Kidney epithelial cell (primary cell): Measurements from ENCODE around the gene SPIN2A. TPM values are rescaled to one million over a fixed set of nuclear protein-coding genes. Genes with fewer than 3 reads are reported as not detected.
A peak's percentile ranks its signal among the peaks of the same experiment; 100 is the strongest.
"Not testable (repeated sequence)": the region's sequence is repeated elsewhere in the genome, so short reads cannot be mapped to it uniquely, and the experiment has no call there.

Experiments
- DNase-seq: peaks from one replicate; pipeline ENCODE4 v3.0.0-alpha.2; 2010; ENCODE audit warnings: low read depth
- H3K27me3 ChIP-seq: 2 replicates; pipeline ENCODE4 v1.6.0; 2011; ENCODE audit warnings: low read length; ENCODE audit not compliant: control insufficient read depth, insufficient read depth
- H3K36me3 ChIP-seq: 2 replicates; pipeline ENCODE4 v1.5.1; 2011; ENCODE audit warnings: low read length; ENCODE audit not compliant: control insufficient read depth, insufficient read depth
- H3K4me3 ChIP-seq: 2 replicates; pipeline ENCODE4 v1.5.1; 2011; ENCODE audit warnings: low read depth, mild to moderate bottlenecking, control low read depth, low read length
- CTCF ChIP-seq: IDR thresholded peaks from 2 replicates; pipeline ENCODE4 v1.5.1; 2011; ENCODE audit warnings: mild to moderate bottlenecking, moderate library complexity, low read length, control low read depth, inconsistent platforms; ENCODE audit not compliant: insufficient read depth, poor library complexity, severe bottlenecking
- total RNA-seq: library from RNA; depleted of rRNA; stranded (reverse); fragments of >200 nt; gene quantifications from 2 replicates; pipeline ENCODE4 v1.2.3, GENCODE V29; 2015

Gene SPIN2A
- total RNA-seq, 1 donor from 2014 or later: not detected

- no peak for TF ChIP-seq CTCF
- Histone ChIP-seq H3K36me3 (no peaks in the 10 kb centered on the region), H3K4me3 (no peak overlapping the region), H3K27me3 (no peaks in the 10 kb centered on the region)
- DNase-seq: no peak
These were observed 5.2 kb downstream of the SPIN2A start for GRCh38 chrX:57132046-57132445.

- Histone ChIP-seq H3K36me3 (no peaks in the 10 kb centered on the region), H3K27me3 (no peaks in the 10 kb centered on the region), H3K4me3 (peak overlapping the region; percentile 72)
- no peak for DNase-seq
- TF ChIP-seq CTCF: no peak
These were observed 15.4 kb downstream of the SPIN2A start for GRCh38 chrX:57121816-57122215.

- H3K4me3 ChIP-seq: peak within 1 kb of the TSS; percentile 72
- peak; percentile 41 for DNase-seq
- H3K27me3 ChIP-seq: no peaks in the 10 kb centered on the region
- no peaks in the 10 kb centered on the region for H3K36me3 ChIP-seq
- peak; percentile 3 for TF ChIP-seq CTCF
These were observed 15.9 kb downstream of the SPIN2A start, which contains the start of gene SPIN2B for GRCh38 chrX:57121162-57121755. Gene SPIN2B, minus strand, starts transcription at chrX:57121548.

- not testable (repeated sequence) for DNase-seq, H3K36me3 ChIP-seq, H3K27me3 ChIP-seq
- H3K4me3 ChIP-seq: peak overlapping the region; percentile 72
These were observed 16.5 kb downstream of the SPIN2A start for GRCh38 chrX:57120619-57121161.

- DNase-seq: no peak
- no peak for TF ChIP-seq CTCF
These were observed 17.8 kb downstream of the SPIN2A start for GRCh38 chrX:57119416-57119815.

GRCh38 chrX:57117566-57117965 lies 19.6 kb downstream of the SPIN2A start:
- H3K27me3 ChIP-seq, H3K36me3 ChIP-seq, DNase-seq, H3K4me3 ChIP-seq: not testable (repeated sequence)

More at GRCh38 chrX:57119416-57119815, 17.8 kb downstream of the SPIN2A start:
- Histone ChIP-seq H3K27me3 (no peaks in the 10 kb centered on the region), H3K36me3 (no peaks in the 10 kb centered on the region), H3K4me3 (no peak overlapping the region)

GRCh38 chrX:57104921-57105398 lies 32.2 kb downstream of the SPIN2A start:
- Histone ChIP-seq H3K36me3 (no peaks in the 10 kb centered on the region), H3K4me3 (no peak overlapping the region), H3K27me3 (no peaks in the 10 kb centered on the region)
- DNase-seq: no peak
- TF ChIP-seq CTCF: no peak
